Measurements from ENCODE around the gene UBE2L6.

Gene UBE2L6

DNA sequence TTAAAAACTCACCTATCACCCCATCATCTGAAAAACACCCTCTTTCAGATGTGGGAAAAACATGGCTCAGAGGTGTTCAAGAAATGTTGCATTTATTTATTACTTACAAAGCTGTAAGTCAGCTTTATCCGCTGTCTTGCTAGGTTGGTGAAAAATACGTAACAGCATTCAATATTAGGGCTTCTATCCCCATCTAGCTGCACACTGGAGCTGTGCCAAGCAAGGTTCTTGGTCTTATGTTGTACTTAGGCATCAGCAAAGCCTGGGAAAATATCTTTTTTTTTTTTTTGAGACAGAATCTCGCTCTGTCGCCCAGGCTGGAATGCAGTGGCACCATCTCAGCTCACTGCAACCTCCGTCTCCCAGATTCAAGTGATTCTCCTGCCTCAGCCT, 37.6 kb upstream of the UBE2L6 start:
- no peaks in the 10 kb centered on the region for H3K27me3 ChIP-seq
- H3K27ac ChIP-seq: no peak overlapping the region
- H3K36me3 ChIP-seq: peaks cover 56 to 90% (median 68%) of the 10 kb centered on the region in 3 donors
- H3K4me3 ChIP-seq: no peak overlapping the region
- TF ChIP-seq, protein P1, sequence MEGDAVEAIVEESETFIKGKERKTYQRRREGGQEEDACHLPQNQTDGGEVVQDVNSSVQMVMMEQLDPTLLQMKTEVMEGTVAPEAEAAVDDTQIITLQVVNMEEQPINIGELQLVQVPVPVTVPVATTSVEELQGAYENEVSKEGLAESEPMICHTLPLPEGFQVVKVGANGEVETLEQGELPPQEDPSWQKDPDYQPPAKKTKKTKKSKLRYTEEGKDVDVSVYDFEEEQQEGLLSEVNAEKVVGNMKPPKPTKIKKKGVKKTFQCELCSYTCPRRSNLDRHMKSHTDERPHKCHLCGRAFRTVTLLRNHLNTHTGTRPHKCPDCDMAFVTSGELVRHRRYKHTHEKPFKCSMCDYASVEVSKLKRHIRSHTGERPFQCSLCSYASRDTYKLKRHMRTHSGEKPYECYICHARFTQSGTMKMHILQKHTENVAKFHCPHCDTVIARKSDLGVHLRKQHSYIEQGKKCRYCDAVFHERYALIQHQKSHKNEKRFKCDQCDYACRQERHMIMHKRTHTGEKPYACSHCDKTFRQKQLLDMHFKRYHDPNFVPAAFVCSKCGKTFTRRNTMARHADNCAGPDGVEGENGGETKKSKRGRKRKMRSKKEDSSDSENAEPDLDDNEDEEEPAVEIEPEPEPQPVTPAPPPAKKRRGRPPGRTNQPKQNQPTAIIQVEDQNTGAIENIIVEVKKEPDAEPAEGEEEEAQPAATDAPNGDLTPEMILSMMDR (IDR thresholded peaks at IDR 0.05): no peak
- intact Hi-C loops (cut with DNase I; ENCODE audit: low total_unique reads): no loop called here
- no peak for DNase-seq
- H3K9me3 ChIP-seq: no peaks in the 10 kb centered on the region
- H3K4me1 ChIP-seq: peaks cover 0 to 3% (median under 1%) of the 10 kb centered on the region in 4 donors

DNA sequence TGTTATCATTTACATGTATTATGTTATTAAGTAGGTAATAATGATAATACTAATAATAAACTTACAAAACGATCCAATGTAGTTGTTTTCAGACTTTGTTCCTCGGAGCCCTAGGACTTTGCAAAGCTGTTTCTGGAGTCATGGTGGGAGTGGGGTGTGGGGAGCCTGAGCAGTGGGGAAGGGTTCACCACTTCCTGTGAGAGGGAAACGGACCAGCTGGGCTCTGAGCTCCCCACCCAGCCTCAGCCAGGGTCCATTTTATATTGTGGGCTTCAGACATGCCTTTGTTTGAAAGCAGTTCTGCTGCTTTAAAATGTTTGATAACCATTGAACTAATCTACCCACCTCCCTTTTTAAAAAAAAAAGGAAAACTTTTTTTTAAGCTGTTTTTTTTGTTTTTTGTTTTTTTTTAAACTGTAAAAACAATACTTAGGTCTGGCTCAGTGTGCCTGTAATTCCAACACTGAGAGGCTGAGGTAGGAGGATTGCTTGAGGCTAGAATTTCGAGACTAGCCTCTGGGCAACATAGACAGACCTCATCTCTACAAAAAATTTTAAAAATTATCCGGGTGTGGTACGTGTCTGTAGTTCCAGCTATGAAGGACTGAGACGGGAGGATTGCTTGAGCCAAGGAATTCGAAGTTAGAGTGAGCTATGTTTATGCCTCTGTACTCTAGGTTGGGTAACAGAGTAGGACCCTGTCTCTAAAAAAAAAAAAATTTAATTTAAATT, 37.0 kb upstream of the UBE2L6 start:
- Histone ChIP-seq H3K4me3 (no peak overlapping the region), H3K27ac (no peak overlapping the region), H3K4me1 (peaks cover 0 to 7% (median 4%) of the 10 kb centered on the region in 4 donors), H3K36me3 (peaks cover 52 to 88% (median 67%) of the 10 kb centered on the region in 3 donors), H3K27me3 (no peaks in the 10 kb centered on the region), H3K9me3 (no peaks in the 10 kb centered on the region)
- DNase-seq: no peak
- TF ChIP-seq, protein P1 (IDR thresholded peaks at IDR 0.05): no peak
- intact Hi-C loops (cut with DNase I; ENCODE audit: low total_unique reads): no loop called here

DNA sequence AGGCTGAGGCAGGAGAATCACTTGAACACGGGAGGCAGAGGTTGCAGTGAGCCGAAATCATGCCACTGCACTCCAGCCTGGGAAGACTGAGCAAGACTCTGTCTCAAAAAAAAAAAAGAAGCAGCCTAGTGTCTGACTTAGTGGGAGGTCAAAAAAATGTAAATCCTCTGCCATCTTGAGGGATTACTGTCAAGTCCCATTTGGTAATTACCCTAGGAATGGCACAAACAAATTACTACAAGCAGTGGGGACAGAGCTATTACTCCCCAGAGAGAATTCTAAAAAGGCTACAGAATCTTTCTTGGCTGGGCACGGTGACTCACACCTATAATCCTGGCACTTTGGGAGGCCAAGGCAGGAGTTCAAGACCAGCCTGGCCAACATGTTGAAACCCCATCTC, 33.8 kb upstream of the UBE2L6 start:
- intact Hi-C loops (cut with DNase I; ENCODE audit: low total_unique reads): no loop called here
- DNase-seq: no peak
- Histone ChIP-seq H3K4me1 (peaks cover 0 to 27% (median 17%) of the 10 kb centered on the region in 4 donors), H3K27me3 (no peaks in the 10 kb centered on the region), H3K9me3 (no peaks in the 10 kb centered on the region), H3K27ac (no peak overlapping the region), H3K4me3 (no peak overlapping the region), H3K36me3 (peaks cover 37 to 57% (median 37%) of the 10 kb centered on the region in 3 donors)
- TF ChIP-seq, protein P1 (IDR thresholded peaks at IDR 0.05): no peak

DNA sequence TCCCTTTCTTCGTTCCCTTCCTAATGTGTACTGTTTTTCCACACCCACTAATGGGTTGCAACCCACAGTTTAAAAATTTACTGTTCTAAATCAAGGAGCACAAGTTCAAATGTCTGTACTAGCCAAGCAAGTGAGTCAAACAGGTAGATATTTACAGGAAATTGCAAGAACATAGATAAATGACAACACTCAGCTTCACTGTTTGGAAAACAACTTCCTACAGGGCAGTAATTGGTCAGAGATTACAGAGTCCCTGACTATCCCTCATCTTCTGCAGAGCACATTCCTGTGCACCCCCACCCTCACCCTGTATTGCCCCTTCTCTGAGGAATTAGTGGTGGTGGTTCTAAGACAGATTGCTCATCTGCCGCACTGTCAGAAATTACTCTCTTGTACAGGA, 31.9 kb upstream of the UBE2L6 start:
- Histone ChIP-seq H3K4me1 (peaks cover 0 to 28% (median 17%) of the 10 kb centered on the region in 4 donors), H3K9me3 (no peaks in the 10 kb centered on the region), H3K36me3 (peaks cover 23 to 38% (median 24%) of the 10 kb centered on the region in 3 donors), H3K27me3 (no peaks in the 10 kb centered on the region), H3K4me3 (peak overlapping the region; percentile 71 to 82), H3K27ac (peak overlapping the region; percentile 97 to 98)
- TF ChIP-seq, protein P1 (IDR thresholded peaks at IDR 0.05): no peak
- intact Hi-C loops (cut with DNase I; ENCODE audit: low total_unique reads): loop anchor here (2.0 to 5.0 kb wide), 2 partner anchors 33 to 38 kb away; partner anchors contain the start of gene UBE2L6
- DNase-seq: no peak

DNA sequence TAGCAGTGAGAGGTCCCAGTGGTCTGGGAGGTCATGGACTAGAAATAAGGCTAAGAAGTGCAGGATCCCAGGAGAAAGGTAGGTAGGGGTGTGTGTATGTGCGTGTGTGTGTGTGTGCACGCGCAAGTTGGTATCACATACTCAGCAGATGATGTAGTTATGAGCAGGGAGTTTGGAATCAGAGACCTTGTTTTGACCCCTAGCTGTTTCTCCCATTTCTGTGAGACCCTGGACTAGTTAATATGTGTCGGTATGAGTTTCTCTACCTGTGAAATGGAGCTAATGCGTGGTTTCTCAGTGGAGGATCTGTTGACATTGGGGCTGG, 31.3 kb upstream of the UBE2L6 start:
- TF ChIP-seq, protein P1 (IDR thresholded peaks at IDR 0.05): no peak
- no peaks in the 10 kb centered on the region for H3K9me3 ChIP-seq
- H3K4me3 ChIP-seq: peak overlapping the region; percentile 71 to 82
- intact Hi-C loops (cut with DNase I; ENCODE audit: low total_unique reads): loop anchor here (2.0 to 5.0 kb wide), 2 partner anchors 32 to 39 kb away; partner anchors contain the start of gene UBE2L6
- H3K27me3 ChIP-seq: no peaks in the 10 kb centered on the region
- peak overlapping the region; percentile 97 to 98 for H3K27ac ChIP-seq
- peaks cover 0 to 28% (median 17%) of the 10 kb centered on the region in 4 donors for H3K4me1 ChIP-seq
- peaks cover 23 to 33% (median 24%) of the 10 kb centered on the region in 3 donors for H3K36me3 ChIP-seq
- no peak for DNase-seq
